GM18519 (cell line): ENCODE results near the gene EHF.
"Not testable (repeated sequence)": the region's sequence is repeated elsewhere in the genome, so short reads cannot be mapped to it uniquely, and the experiment has no call there.

Experiments used
- ATAC-seq: cut with Tn5 transposase; IDR thresholded peaks from one replicate; pipeline ENCODE4 v1.9.1; 2021; ENCODE audit warnings: mild to moderate bottlenecking, moderate library complexity; ENCODE audit not compliant: unreplicated experiment, low FRiP score

Gene EHF

GRCh38 chr11:34620820-34621792, at the start of gene EHF:
TSS of gene EHF (plus strand) at chr11:34621093. CDS start at chr11:34642631, 21,538 bp downstream.
- no peak for ATAC-seq

GRCh38 chr11:34573537-34573936, 47.4 kb upstream of the EHF start:
- ATAC-seq, result no peak

DNA sequence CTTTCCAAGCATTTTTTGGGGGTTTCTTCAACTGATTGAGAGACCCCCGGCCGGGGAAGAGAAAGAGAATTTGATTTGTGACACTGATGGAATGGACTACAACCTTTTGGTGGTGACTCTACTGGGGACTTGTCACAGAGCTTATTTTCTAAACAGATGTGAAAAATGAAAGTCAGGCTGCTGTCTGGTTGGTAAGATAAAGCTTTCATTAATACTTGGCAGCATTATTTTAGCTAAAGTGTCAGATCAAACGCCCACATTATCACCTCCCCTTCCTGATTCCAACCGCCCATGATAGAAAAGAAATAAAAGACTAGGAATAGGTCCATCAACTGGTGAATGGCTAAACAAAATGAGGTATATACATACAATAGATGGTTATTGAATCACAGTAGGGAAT, 45.6 kb upstream of the EHF start:
- no peak for ATAC-seq

- no peak for ATAC-seq
Observed at GRCh38 chr11:34575671-34576070, 45.2 kb upstream of the EHF start.

GRCh38 chr11:34576331-34576730, 44.6 kb upstream of the EHF start:
- no peak for ATAC-seq

DNA sequence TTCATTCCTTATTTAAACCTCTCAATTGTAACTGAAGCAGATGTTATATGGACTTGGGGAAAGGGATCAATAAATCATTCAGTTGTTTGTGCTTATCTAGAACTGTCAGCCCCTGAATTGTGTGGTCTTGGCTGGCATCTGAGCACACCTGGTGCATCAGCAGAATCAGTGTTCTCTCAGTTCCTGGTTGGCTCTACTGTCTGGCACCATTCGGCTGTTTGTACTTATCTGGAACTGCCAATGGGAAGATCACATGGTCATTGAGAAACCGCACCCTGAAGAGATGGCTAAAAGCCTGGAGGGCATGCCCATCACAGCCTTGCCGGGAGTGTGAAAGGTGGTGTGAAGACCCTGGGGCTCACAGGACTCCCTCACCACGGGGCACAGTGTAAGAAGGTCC, 37.1 kb upstream of the EHF start:
- no peak for ATAC-seq

- no peak for ATAC-seq
Observed at GRCh38 chr11:34585304-34585734, 35.6 kb upstream of the EHF start.

GRCh38 chr11:34585735-34586487, 35.0 kb upstream of the EHF start:
- peak; percentile 59 for ATAC-seq

- ATAC-seq, result no peak
Observed at GRCh38 chr11:34586488-34587281, 34.2 kb upstream of the EHF start.

- ATAC-seq, result no peak
Observed at GRCh38 chr11:34587282-34587677, 33.6 kb upstream of the EHF start.

GRCh38 chr11:34588023-34588422, 32.9 kb upstream of the EHF start:
- ATAC-seq, result no peak

DNA sequence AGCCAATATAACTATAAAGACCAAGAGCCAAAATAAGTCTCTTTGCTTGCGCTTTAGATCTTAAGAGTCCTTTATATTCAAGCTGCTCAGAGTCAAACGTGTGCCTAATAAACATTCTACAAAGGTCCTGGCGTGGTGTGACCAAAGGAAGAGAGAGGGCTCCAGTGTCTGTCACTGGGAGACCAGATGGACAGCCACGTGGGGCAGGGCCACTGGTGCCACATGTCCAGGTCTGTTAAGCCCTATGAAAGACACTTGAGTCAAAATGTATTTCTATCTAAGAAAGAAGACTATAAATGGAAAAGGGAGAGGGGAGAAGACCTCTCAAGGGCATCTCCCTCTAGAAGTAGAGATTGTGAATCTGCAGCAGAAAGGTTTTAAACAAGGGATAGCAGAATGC, 32.2 kb upstream of the EHF start:
- ATAC-seq, result no peak

- not testable (repeated sequence) for ATAC-seq
Observed at GRCh38 chr11:34589177-34589576, 31.7 kb upstream of the EHF start.

- no peak for ATAC-seq
Observed at GRCh38 chr11:34593085-34593484, 27.8 kb upstream of the EHF start.

DNA sequence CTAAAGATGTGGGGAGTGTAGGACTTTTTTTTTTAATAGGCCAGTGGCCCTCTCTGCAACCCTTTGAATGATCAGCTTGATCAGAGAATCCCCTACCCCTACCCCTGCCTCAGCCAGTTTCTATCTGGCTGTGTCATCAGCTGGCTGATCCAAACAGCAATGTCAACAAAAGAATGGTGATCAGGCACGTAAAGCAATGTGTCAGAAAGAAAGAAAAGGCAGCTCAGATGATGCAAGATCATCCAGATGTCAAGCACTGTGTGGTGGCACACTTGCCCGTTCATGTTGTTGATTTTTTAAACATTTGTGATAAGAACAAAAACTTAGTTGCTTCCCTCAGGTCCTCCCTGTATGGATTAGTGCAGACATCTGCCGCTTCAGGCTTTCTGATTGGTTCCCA, 26.3 kb upstream of the EHF start:
- ATAC-seq, result no peak

DNA sequence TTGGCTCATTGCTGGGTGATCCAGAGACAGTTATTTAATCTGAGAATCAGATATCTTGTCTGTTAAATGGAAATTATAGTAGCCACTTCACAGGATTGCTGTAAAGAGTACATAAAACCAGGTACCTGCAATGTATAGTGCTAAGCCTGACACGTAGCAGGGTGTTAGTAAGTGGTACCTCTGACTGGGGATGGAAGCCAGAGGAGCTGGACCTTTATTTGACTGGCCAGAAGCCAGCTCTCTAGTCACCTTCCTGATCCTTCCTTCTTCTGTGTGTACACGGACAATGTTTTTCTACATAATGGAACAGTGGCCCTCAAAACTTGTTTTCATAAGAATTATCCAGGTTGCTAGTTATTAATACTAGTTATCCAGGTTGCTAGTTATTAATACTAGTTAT, 25.5 kb upstream of the EHF start:
- ATAC-seq, result no peak

GRCh38 chr11:34595960-34596644, 24.8 kb upstream of the EHF start:
- no peak for ATAC-seq

GRCh38 chr11:34599406-34599945, 21.4 kb upstream of the EHF start:
- no peak for ATAC-seq

GRCh38 chr11:34600339-34601084, 20.4 kb upstream of the EHF start:
- no peak for ATAC-seq
